ENCODE data around the gene TXLNA.

TXLNA gene

GRCh38 chr1:32150847-32151246 lies 28.6 kb upstream of the TXLNA start:
- H4K20me1 ChIP-seq (ENCODE audit: low read depth, low read length), result no peaks in the 10 kb centered on the region
- H3K36me3 ChIP-seq (ENCODE audit: low read length), result no peaks in the 10 kb centered on the region; the same call in 1 of the 2 replicates
- no peaks in the 10 kb centered on the region for H3K27me3 ChIP-seq (ENCODE audit: low read length)
- no peaks in the 10 kb centered on the region for H3K9me2 ChIP-seq (replicated peaks; ENCODE audit: insufficient read depth, low read length)
- H3K9ac ChIP-seq (ENCODE audit: low read length), result no peak overlapping the region
- no peaks in the 10 kb centered on the region; the same call in 1 of the 2 replicates for H3F3A ChIP-seq (ENCODE audit: insufficient read depth)
- H3K27ac ChIP-seq (ENCODE audit: low read depth, low read length), result no peak overlapping the region
- H3K4me3 ChIP-seq (ENCODE audit: insufficient read depth, low read length, poor library complexity, severe bottlenecking), result no peak overlapping the region
- no peak overlapping the region for H2AFZ ChIP-seq (ENCODE audit: low read depth, low read length, severe bottlenecking)
- H3K4me2 ChIP-seq (ENCODE audit: low read depth, low read length, poor library complexity, severe bottlenecking), result no peak overlapping the region
- H3K79me2 ChIP-seq (ENCODE audit: insufficient read depth, low read length), result peaks cover 80% of the 10 kb centered on the region
- TF ChIP-seq EZH2phosphoT487 (conservative IDR thresholded peaks at IDR 0.05; ENCODE audit: low read length), result no peak
- TF ChIP-seq, protein P1, sequence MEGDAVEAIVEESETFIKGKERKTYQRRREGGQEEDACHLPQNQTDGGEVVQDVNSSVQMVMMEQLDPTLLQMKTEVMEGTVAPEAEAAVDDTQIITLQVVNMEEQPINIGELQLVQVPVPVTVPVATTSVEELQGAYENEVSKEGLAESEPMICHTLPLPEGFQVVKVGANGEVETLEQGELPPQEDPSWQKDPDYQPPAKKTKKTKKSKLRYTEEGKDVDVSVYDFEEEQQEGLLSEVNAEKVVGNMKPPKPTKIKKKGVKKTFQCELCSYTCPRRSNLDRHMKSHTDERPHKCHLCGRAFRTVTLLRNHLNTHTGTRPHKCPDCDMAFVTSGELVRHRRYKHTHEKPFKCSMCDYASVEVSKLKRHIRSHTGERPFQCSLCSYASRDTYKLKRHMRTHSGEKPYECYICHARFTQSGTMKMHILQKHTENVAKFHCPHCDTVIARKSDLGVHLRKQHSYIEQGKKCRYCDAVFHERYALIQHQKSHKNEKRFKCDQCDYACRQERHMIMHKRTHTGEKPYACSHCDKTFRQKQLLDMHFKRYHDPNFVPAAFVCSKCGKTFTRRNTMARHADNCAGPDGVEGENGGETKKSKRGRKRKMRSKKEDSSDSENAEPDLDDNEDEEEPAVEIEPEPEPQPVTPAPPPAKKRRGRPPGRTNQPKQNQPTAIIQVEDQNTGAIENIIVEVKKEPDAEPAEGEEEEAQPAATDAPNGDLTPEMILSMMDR (IDR thresholded peaks at IDR 0.05; ENCODE audit: insufficient read depth, low read length, poor library complexity, severe bottlenecking), result no peak
- no peaks in the 10 kb centered on the region for H3K9me3 ChIP-seq (ENCODE audit: insufficient read depth, low read length)

DNA sequence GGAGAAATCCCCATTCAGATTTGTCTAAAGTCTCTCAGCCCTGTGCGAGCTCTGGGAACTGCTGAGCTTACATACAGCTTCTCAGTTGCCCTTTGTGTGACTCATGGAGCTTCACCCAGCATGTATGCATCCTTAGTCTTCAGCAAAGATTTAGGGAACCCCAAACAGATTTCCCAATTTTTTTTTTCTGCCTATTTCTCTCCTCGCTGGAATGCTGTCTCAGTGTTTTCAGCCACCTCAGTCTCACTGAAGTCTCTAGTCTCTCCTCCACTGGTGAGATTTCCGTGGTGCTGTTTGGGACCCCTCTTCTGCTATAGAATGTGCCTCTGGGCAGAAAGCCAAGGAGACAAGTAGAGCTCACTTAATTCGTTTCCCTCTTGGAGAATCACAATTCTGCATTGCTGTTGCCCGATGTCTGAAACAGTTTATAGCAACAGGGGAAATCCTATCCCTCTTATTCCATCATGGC lies 28.1 kb upstream of the TXLNA start:
- Histone ChIP-seq H3K9ac (ENCODE audit: low read length) (no peak overlapping the region), H3F3A (ENCODE audit: insufficient read depth) (no peaks in the 10 kb centered on the region; the same call in 1 of the 2 replicates), H3K4me3 (ENCODE audit: insufficient read depth, low read length, poor library complexity, severe bottlenecking) (no peak overlapping the region), H2AFZ (ENCODE audit: low read depth, low read length, severe bottlenecking) (no peak overlapping the region), H3K4me2 (ENCODE audit: low read depth, low read length, poor library complexity, severe bottlenecking) (no peak overlapping the region), H3K36me3 (ENCODE audit: low read length) (no peaks in the 10 kb centered on the region; the same call in 1 of the 2 replicates), H3K27me3 (ENCODE audit: low read length) (no peaks in the 10 kb centered on the region), H3K9me3 (ENCODE audit: insufficient read depth, low read length) (no peaks in the 10 kb centered on the region), H4K20me1 (ENCODE audit: low read depth, low read length) (no peaks in the 10 kb centered on the region), H3K9me2 (replicated peaks; ENCODE audit: insufficient read depth, low read length) (no peaks in the 10 kb centered on the region), H3K79me2 (ENCODE audit: insufficient read depth, low read length) (peaks cover 75% of the 10 kb centered on the region), H3K27ac (ENCODE audit: low read depth, low read length) (no peak overlapping the region)
- no peak for TF ChIP-seq EZH2phosphoT487 (conservative IDR thresholded peaks at IDR 0.05; ENCODE audit: low read length)
- TF ChIP-seq, protein P1 (IDR thresholded peaks at IDR 0.05; ENCODE audit: insufficient read depth, low read length, poor library complexity, severe bottlenecking), result no peak

DNA sequence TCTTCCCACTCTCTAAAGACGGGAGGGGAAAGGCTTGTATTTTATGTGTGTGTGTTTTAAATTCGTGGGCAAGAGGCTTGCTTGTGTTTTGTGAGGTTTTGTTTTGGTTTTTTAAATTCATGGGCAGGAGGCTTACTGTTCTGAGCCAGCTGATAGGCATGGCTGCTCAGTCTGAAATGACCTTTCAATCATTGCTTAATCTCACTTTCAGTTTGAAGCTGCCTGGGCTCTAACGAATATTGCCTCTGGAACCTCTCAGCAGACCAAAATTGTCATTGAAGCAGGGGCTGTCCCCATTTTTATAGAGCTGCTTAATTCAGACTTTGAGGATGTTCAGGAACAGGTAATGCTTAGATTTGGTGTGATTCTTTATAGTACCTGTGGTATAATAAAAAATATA lies 20.3 kb upstream of the TXLNA start:
- no peak overlapping the region for H3K4me2 ChIP-seq (ENCODE audit: low read depth, low read length, poor library complexity, severe bottlenecking)
- H3F3A ChIP-seq (ENCODE audit: insufficient read depth), result no peaks in the 10 kb centered on the region; the same call in 1 of the 2 replicates
- no peak overlapping the region for H3K27ac ChIP-seq (ENCODE audit: low read depth, low read length)
- 0 out of 2 replicates have a peak, but pooled peaks cover 2% of the 10 kb centered on the region for H3K79me2 ChIP-seq (ENCODE audit: insufficient read depth, low read length)
- H3K27me3 ChIP-seq (ENCODE audit: low read length), result no peaks in the 10 kb centered on the region
- H4K20me1 ChIP-seq (ENCODE audit: low read depth, low read length), result no peaks in the 10 kb centered on the region
- no peak overlapping the region for H2AFZ ChIP-seq (ENCODE audit: low read depth, low read length, severe bottlenecking)
- TF ChIP-seq, protein P1 (IDR thresholded peaks at IDR 0.05; ENCODE audit: insufficient read depth, low read length, poor library complexity, severe bottlenecking), result no peak
- no peak for TF ChIP-seq EZH2phosphoT487 (conservative IDR thresholded peaks at IDR 0.05; ENCODE audit: low read length)
- H3K9me2 ChIP-seq (replicated peaks; ENCODE audit: insufficient read depth, low read length), result no peaks in the 10 kb centered on the region
- H3K4me3 ChIP-seq (ENCODE audit: insufficient read depth, low read length, poor library complexity, severe bottlenecking), result no peak overlapping the region
- H3K9ac ChIP-seq (ENCODE audit: low read length), result no peak overlapping the region
- no peaks in the 10 kb centered on the region for H3K9me3 ChIP-seq (ENCODE audit: insufficient read depth, low read length)
- H3K36me3 ChIP-seq (ENCODE audit: low read length), result 0 out of 2 replicates have a peak, but pooled peaks cover 3% of the 10 kb centered on the region
